B cell (primary cell): ENCODE results near the gene ETFB. TPM values are rescaled to one million over a fixed set of nuclear protein-coding genes. Genes with fewer than 3 reads are reported as not detected.

Source experiments
- ATAC-seq: fragments of 200-7000 bp; cut with Tn5 transposase; one replicate; pipeline ENCODE4 v1.10.0; 2021; ENCODE audit warnings: low read depth, mild to moderate bottlenecking, moderate number of reproducible peaks, moderate library complexity
- CTCF ChIA-PET: fragments of 350-600 bp; sonication (Branson Sonifier 250); formaldehyde crosslinking; loops from one replicate; lab custom pipeline; 2021; ENCODE audit warnings: antibody characterized with exemption, inconsistent platforms; lab: Charles Lee
- POLR2A ChIA-PET: fragments of 350-600 bp; sonication (Branson Sonifier 250); formaldehyde crosslinking; loops from one replicate; lab custom pipeline; 2021; ENCODE audit warnings: antibody characterized with exemption; lab: Charles Lee
- DNase-seq: peaks from one replicate; pipeline ENCODE4 v3.0.0; 2013
- H2AFZ ChIP-seq: 2 replicates; pipeline ENCODE4 v1.6.1; 2012; ENCODE audit warnings: mild to moderate bottlenecking, low read depth, low read length; ENCODE audit not compliant: insufficient read depth, poor library complexity, severe bottlenecking
- H3K27ac ChIP-seq, 2 donors: 1 replicate in 1 of 2; 2 replicates in 1 of 2; pipeline ENCODE4 v1.5.1; 2012 to 2013; ENCODE audit warnings: low read length in 2 of 2, mild to moderate bottlenecking in 2 of 2, moderate library complexity in 1 of 2
- H3K27me3 ChIP-seq, 4 experiments: fragments of 200-600 bp in 1 of 4; sonication (generic) in 1 of 4; replicated peaks in 1 of 4; 1 replicate in 2 of 4; 2 replicates in 2 of 4; pipeline versions ENCODE4 v1.6.1 to v1.7.0; 2013 to 2016; ENCODE audit warnings: low read length in 3 of 4, mild to moderate bottlenecking in 2 of 4, mixed read lengths in 1 of 4, moderate library complexity in 1 of 4; ENCODE audit not compliant: insufficient read depth in 4 of 4, control insufficient read depth in 3 of 4; ENCODE audit errors: control extremely low read depth in 1 of 4
- H3K36me3 ChIP-seq, 2 experiments: replicated peaks in 1 of 2; 1 replicate in 1 of 2; 2 replicates in 1 of 2; pipeline versions ENCODE4 v1.6.1 to v1.7.1; 2013; ENCODE audit warnings: low read length in 1 of 2; ENCODE audit not compliant: insufficient read depth in 2 of 2, control insufficient read depth in 1 of 2; ENCODE audit errors: control extremely low read depth in 1 of 2, extremely low read depth in 1 of 2
- H3K4me1 ChIP-seq, 2 donors: fragments of 200-600 bp in 1 of 2; sonication (generic) in 1 of 2; 1 replicate in 1 of 2; 2 replicates in 1 of 2; pipeline versions ENCODE4 v1.5.1 to v1.6.1; 2013 to 2017; ENCODE audit warnings: low read length in 2 of 2; ENCODE audit not compliant: control insufficient read depth in 2 of 2, insufficient read depth in 2 of 2
- H3K4me2 ChIP-seq: replicated peaks from 2 replicates; pipeline ENCODE3; 2012; ENCODE audit warnings: mild to moderate bottlenecking, low read depth, low read length; ENCODE audit not compliant: poor library complexity, severe bottlenecking
- H3K4me3 ChIP-seq, 5 experiments: fragments of 200-600 bp in 1 of 5; sonication (generic) in 1 of 5; 1 replicate in 3 of 5; 2 replicates in 2 of 5; pipeline versions ENCODE4 v1.5.1 to v1.7.0; 2011 to 2016; ENCODE audit warnings: low read length in 4 of 5, mild to moderate bottlenecking in 4 of 5, low read depth in 2 of 5, control low read depth in 1 of 5, moderate library complexity in 1 of 5; ENCODE audit not compliant: insufficient read depth in 1 of 5; ENCODE audit errors: control extremely low read depth in 1 of 5, extremely low read depth in 1 of 5
- H3K79me2 ChIP-seq: fragments of 200-600 bp; sonication (generic); one replicate; pipeline ENCODE4 v1.6.0; 2016; ENCODE audit warnings: low read length; ENCODE audit not compliant: control insufficient read depth, insufficient read depth
- H3K9ac ChIP-seq: fragments of 200-600 bp; sonication (generic); 2 replicates; pipeline ENCODE4 v1.6.1; 2017; ENCODE audit warnings: mild to moderate bottlenecking, low read length, moderate library complexity
- H3K9me3 ChIP-seq, 3 donors: one replicate each; pipeline versions ENCODE4 v1.6.1 to v1.7.1; 2013; ENCODE audit warnings: low read length in 2 of 3; ENCODE audit not compliant: control insufficient read depth in 2 of 3, insufficient read depth in 1 of 3; ENCODE audit errors: control extremely low read depth in 1 of 3
- H4K20me1 ChIP-seq: 2 replicates; pipeline ENCODE4 v1.6.0; 2012; ENCODE audit warnings: mild to moderate bottlenecking, low read length; ENCODE audit not compliant: insufficient read depth, control insufficient read depth, poor library complexity, severe bottlenecking
- H3K27ac Mint-ChIP-seq: one replicate; pipeline ENCODE4 v1.8.0; 2021; ENCODE audit warnings: mixed read lengths
- H3K27me3 Mint-ChIP-seq: one replicate; pipeline ENCODE4 v1.8.0; 2021; ENCODE audit warnings: mixed read lengths
- H3K4me1 Mint-ChIP-seq: one replicate; pipeline ENCODE4 v1.8.0; 2021; ENCODE audit warnings: mixed read lengths
- H3K4me3 Mint-ChIP-seq: one replicate; pipeline ENCODE4 v1.8.0; 2021; ENCODE audit warnings: mixed read lengths
- H3K9me3 Mint-ChIP-seq: one replicate; pipeline ENCODE4 v1.8.0; 2022; ENCODE audit warnings: mixed read lengths; ENCODE audit not compliant: insufficient read depth
- CTCF ChIP-seq: fragments of 200-600 bp; IDR thresholded peaks from one replicate; pipeline ENCODE4 v1.8.0; 2022; ENCODE audit warnings: antibody characterized with exemption, mild to moderate bottlenecking
- EZH2 ChIP-seq: IDR thresholded peaks from 2 replicates; pipeline ENCODE4 v1.6.1; 2012; ENCODE audit warnings: borderline replicate concordance, low read depth, mild to moderate bottlenecking, moderate library complexity, low read length; ENCODE audit not compliant: insufficient read depth, poor library complexity, severe bottlenecking
- WGBS: methylation state at CpG from one replicate; pipeline ENCODE4 v1.1.5; 2013; ENCODE audit warnings: missing lambda C conversion rate; ENCODE audit not compliant: insufficient coverage; 5-methylcytosine and 5-hydroxymethylcytosine counted together
- intact Hi-C: fragments of 100-400 bp; cut with micrococcal nuclease; formaldehyde crosslinking; loops from one replicate; pipeline ENCODE4 v1.10.0; 2022
- polyA plus RNA-seq: library from polyadenylated mRNA; depleted of rRNA; stranded (reverse); fragments of >200 nt; gene quantifications from 2 replicates; pipeline ENCODE4 v1.2.3, GENCODE V29; 2012
- total RNA-seq, 2 donors: library from RNA; stranded (reverse); fragments of 120-200 nt in 1 of 2; gene quantifications; 1 replicate in 1 of 2; 2 replicates in 1 of 2; pipeline versions ENCODE4 v1.2.3 to v1.2.4, GENCODE V29; 2013 to 2022

Gene ETFB
- total and polyA plus RNA-seq, 2 donors (not counting 1 experiment from before 2014, with no cell fraction given): 33.3 to 76.5 TPM

DNA sequence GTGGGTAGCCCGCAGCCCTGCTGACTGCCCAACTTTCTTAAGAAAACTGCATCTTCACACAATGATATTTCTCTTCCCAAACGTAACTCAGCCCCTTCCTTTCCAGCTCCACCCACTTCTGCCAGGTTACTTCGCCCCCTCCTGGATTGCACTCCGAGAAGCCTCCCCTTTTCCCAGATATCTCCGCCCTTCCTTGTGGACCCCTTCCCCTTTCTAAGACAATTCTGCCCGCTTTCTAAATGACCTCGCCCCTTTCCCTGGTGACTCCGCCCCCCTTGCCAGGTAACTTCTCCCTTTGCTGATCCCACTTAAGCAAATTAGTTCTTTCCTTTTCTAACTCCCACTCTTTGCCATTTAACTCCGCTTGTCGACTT lies 26.9 kb downstream of the ETFB start:
- H3K27me3 ChIP-seq: no peaks in the 10 kb centered on the region
- H3K27me3 Mint-ChIP-seq: no peaks in the 10 kb centered on the region
- no peak for DNase-seq
- H3K79me2 ChIP-seq: no peaks in the 10 kb centered on the region
- H3K27ac ChIP-seq: no peak overlapping the region
- peak overlapping the region; percentile 80 for H3K4me2 ChIP-seq
- H3K4me3 Mint-ChIP-seq: peak overlapping the region; percentile 97
- CTCF ChIA-PET: interaction anchor here (0.9 to 7.0 kb wide), 15 partner anchors 17 to 439 kb away, joined by 3 to 70 read pairs (median 5); partner anchors contain the start of gene SIGLEC10
- H2AFZ ChIP-seq: peak overlapping the region; percentile 77
- H3K4me3 ChIP-seq: peak overlapping the region; percentile 11 to 77 (median 58)
- H3K36me3 ChIP-seq: no peaks in the 10 kb centered on the region
- intact Hi-C loops: loop anchor here (1.0 to 2.0 kb wide), 11 partner anchors 28 to 364 kb away; partner anchors contain the start of genes CTU1, SIGLEC10 and ZNF175
- TF ChIP-seq CTCF (no peak), EZH2 (no peak)
- H4K20me1 ChIP-seq: no peaks in the 10 kb centered on the region
- peak; percentile 2 for ATAC-seq
- 1% methylated on average over 10 of the region's 10 CpGs for WGBS
- peaks cover 42% of the 10 kb centered on the region for H3K4me1 Mint-ChIP-seq
- H3K27ac Mint-ChIP-seq: peak overlapping the region; percentile 86
- no peaks in the 10 kb centered on the region for H3K9me3 Mint-ChIP-seq
- H3K9ac ChIP-seq: peak overlapping the region; percentile 65
- no peaks in the 10 kb centered on the region for H3K9me3 ChIP-seq
- H3K4me1 ChIP-seq: peaks cover 28 to 48% of the 10 kb centered on the region in 2 donors
- POLR2A ChIA-PET: interaction anchor here (0.7 to 2.0 kb wide), 4 partner anchors 26 to 78 kb away, joined by 7 to 11 read pairs (median 10); partner anchors contain the start of gene SIGLEC10
